HG03571 (cell line): Measurements from ENCODE around the gene JOSD2.
"Not testable (repeated sequence)": the region's sequence is repeated elsewhere in the genome, so short reads cannot be mapped to it uniquely, and the experiment has no call there.

Experiments
- ATAC-seq: cut with Tn5 transposase; IDR thresholded peaks from one replicate; pipeline ENCODE4 v1.9.1; 2021; ENCODE audit not compliant: unreplicated experiment

Gene JOSD2

DNA sequence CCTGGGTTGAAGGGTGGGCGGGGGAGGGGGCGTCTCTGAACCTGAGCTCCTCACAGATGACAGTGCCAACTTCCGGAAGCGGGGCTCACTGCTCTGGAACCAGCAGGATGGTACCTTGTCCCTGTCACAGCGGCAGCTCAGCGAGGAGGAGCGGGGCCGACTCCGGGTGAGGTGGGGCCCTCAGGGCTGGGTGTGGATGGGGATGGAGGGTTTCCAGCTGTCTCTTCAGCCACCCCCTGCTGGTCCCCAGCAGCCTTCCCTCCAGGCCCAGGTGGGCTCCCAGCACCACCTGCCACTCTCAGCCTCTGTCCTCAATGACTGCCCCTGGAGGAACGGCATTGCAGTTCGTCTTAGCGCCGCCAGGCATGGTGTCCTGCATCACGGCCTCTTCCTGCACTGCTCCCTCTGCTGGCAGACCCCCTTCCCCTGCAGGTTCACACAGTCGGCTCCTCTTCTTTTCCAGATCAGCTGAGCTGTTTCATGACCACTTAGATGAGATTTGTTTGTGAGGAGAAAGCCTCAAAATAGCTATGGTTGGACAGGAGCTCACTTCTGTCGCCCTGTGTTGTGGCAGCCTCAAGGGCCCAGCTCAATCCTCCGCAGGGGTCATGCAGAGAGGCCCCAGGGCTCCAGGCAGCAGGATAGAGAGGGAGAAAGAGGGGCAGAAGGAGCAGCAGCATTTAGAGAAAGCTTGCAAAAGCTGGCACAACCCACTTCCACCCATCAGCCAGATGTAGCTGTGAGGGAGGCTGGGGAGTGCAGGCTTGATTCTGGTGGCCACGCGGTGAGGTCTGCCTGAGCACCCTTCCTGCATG is 31.9 kb downstream of the JOSD2 start:
- no peak for ATAC-seq

DNA sequence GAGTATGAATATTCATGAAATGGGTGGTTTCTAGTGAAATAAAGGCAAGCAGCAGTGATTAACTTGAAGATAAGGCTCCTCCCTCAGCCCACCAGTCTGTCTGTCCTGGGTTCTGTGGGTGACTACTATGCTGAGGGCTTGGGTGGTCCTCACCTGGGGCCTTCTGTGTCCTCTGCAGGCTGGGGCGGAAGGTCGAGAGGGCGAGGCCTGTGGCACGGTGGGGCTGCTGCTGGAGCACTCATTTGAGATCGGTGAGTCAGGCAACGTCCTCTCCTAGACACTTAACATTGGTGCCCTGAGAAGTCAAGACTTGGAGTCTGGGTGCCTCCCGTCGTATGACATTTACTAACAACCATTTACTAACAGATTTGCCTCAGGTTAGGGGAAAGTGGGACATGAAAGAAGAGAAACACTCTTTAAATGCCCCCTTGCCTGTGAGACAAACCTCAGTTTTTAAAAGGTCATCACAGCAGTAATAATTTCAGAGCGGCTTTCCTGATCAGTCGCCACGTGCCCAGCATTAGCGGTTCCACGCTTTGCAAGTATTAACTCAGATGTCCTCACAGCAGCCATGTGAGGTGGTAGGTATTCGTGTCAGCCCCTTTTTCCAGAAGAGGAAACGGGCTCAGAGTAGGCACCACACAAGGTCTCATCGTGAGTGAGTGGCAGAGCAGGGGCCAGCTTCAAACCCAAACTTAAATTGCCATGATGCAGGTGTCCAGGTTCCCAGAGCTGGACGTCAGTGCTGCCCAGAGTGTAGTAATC is 33.1 kb downstream of the JOSD2 start:
- no peak for ATAC-seq

DNA sequence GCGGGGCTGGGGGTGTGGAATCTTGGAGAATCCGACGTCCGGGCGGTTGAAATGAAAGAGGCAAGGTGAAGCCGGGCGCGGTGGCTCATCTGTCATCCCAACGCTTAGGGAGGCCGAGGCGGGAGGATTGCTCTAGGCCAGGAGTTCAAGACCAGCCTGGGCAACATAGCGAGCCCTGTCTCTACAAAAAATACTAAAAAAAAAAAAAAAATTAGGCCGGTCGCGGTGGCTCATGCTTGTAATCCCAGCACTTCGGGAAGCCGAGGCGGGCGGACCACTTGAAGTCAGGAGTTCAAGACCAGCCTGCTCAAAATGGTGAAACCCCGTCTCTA is 34.1 kb downstream of the JOSD2 start:
- ATAC-seq = no peak

DNA sequence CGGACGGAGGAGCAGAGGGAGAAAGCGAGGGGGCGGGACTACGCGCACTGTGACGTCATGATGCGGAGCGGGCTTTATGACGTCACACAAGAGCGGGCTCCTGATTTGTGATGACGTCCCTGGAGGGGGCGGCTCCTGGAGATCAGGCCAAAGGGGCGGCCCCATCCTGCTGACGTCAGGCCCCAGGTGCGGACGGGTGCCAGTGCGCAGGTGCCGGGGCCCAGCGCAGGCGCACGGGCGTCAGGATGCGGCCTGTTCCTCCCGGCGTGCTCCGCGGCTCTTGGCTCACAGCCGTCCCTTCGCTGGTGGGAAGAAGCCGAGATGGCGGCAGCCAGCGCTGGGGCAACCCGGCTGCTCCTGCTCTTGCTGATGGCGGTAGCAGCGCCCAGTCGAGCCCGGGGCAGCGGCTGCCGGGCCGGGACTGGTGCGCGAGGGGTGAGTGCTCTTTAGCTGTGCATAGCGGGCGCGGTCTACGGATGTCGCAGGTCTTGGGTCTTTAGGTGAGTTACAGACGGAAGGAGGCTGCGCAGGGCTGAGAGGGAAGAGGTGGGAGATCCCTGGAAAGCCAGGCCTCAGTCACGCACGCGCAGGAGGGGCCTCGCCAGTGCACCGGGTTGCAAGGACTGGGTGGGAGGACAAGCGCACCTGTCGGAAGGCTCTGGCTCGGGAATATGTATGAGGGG is 34.6 kb downstream of the JOSD2 start, which contains the start of the genes EMC10 and GARIN5A:
Gene EMC10 (plus strand): TSS at position 284 of the 683 bp plus-strand sequence. CDS start 38 bp downstream, at position 322.
Gene GARIN5A (minus strand): TSS at position 625 of the 683 bp plus-strand sequence. CDS start 460 bp downstream, at position 165.
- peak; percentile 78 for ATAC-seq

DNA sequence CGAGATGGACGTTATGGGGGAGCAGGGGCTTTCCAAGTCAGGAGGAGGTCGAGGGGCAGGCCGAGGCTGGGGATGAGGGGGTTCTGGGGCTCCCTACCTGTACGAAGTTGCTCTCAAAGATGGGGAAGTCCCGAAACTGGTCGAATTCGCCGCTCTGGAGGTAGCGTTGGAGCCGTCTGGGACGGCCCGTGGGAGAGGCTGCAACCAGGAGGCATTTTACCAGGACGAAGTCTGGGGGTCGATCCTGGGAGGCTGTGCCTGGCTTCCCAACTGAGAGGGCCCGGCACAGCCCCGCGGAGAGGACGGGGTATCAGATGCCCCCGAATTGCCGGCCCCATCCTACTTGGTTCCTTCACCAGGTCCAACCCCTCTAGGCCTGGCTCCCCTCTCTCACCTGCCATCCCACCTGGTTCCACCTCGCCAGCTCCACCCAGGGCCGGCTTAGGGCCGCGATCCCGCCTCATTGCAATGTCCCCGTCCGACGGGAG is 35.2 kb downstream of the JOSD2 start:
- ATAC-seq = peak; percentile 5

DNA sequence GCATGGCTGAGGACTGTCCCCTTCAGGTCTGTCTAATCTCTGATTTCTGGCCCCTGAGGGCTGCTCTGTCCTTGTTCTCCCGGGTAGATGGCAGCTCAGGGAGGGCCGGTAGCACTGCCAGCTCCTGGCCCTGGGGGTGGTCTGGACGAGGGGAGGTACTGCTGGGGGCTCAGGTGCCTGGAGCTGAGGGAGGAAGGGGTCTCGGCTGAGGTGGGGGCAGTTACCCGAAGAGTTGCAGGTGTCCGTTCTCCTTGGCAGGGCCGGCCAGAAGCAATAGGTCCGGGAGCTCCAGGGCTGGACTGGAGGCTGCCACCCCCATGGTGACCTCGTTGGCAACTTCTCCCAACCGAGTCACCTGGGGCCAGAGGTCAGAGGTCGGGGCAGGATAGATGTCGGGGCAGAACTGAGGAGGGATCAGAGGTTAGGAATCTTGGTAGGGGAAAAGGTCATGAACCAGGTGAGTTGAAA is 35.9 kb downstream of the JOSD2 start:
- no peak for ATAC-seq

DNA sequence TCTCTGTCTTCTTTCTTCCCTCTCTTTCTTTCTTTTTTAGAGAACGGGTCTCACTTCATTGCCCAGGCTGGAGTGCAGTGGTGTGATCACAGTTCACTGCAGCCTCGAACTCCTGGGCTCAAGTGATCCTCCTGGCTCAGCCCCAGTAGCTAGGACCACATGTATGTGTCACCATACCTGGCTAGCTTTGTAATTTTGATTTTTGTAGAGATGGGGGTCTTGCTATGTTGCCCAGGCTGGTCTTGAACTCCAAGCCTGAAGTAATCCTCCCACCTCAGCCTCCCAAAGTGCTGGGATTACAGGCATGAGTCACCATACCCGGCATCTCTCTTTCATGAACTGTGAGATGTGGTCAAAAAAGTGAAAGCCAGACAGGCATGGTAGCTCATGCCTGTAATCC is 37.7 kb downstream of the JOSD2 start:
- not testable (repeated sequence) for ATAC-seq

DNA sequence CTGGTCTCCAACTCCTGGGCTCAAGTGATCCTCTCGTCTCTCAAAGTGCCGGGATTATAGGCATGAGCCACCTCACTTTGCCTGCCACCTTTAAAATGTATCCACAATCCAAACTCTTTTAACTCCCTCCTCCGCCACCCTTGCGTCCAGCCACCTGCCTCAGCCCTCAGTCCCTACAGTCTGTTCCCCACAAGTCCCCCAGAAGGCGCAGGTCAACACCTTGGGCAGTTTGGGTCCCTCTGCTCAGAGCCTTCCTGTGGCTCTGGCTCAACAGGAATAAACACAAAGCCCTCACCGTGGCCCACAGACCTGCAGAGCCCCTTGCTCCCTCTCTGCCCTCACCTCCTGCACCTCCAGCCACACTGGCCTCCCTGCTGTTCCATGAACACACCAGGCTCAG is 42.2 kb downstream of the JOSD2 start:
- no peak for ATAC-seq

DNA sequence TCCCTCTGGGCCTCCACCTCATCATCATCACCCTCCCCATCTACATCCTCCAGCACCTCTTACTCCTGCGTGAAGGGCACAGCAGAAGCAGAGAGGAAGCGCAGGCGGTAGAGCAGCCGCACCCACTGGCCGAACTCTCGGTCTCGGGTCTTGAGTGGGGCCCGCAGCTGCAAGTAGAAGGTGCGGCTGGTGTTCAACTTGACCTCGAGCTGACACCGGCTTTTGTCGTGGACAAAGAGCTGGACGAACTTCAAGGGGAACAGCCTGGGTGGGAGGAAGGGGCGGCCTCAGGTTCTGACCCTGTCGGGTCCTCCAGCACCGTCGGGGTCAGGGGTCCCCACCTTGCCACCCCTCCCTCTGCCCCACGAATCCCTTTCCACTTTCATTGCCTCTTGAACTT is 43.4 kb downstream of the JOSD2 start:
- ATAC-seq = no peak

DNA sequence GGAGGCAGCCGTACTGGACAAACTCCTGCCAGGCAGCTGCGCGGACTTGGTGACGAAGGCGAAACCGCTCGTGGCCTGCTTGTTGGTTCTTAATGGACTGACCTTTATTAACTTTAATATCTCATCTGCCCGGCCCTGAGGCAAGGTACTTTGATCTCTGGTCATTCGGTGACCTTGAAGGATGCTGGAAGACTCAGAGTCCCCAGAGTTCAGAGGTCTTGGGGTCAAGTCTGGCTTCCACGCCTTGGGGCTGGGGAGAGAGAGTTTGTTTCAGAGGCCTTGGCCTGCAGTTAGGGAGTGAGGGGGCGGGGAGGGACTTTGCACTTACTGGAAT is 44.3 kb downstream of the JOSD2 start:
- ATAC-seq = no peak

DNA sequence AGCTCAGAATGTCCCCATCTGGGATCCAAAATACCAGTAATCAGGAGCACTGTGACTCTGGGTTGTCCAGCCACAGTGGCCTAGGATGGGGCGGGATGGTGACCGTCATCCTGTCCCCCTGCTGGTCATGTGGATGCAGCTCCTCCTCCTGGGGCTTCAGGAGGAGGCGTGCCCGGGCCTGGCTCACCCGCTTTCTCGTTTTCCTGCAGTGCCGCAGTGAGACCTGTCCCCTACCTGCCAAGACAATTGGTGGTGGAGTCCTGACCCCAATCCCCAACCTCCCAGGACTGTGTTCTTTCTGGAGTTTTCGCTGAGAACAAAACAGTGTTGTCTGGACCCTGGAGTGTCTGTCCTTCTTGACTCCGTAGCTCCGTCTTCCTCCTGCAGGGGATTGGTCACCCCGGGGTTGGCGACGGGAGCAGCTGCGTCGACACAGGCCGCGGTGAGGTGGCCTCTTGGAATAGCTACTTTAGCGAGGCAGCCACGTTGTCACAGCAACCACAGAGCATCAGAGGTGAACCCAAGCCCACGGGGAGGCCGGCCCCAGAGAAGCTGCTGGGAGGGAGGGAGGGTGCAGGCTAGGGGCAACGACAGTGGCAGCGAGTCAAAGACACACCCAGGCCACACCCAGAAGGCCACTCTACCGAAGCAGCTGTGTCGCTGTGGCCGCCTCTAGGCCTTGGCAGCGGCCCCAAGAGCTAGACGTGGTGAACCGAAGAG is 44.8 kb downstream of the JOSD2 start:
- no peak for ATAC-seq

DNA sequence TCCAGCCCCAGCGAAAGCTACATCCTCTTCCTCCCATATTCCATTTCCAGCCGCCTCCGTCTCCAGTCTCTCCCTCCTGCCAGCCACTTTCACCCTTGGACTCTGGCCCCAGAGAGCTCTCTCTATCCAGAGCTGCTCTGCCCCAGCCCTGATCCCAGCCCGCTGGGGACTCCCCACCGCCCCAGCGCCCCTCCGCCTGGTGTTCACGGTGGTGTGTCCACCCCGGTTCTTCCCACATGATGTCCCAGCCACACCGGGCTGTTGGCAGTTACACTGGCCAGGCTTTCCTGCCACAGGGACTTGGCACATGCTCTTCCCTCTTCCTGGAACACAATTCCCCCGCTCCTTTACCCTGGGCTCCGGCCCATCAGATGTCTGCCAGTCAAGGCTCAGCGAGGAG is 46.0 kb downstream of the JOSD2 start:
- no peak for ATAC-seq

DNA sequence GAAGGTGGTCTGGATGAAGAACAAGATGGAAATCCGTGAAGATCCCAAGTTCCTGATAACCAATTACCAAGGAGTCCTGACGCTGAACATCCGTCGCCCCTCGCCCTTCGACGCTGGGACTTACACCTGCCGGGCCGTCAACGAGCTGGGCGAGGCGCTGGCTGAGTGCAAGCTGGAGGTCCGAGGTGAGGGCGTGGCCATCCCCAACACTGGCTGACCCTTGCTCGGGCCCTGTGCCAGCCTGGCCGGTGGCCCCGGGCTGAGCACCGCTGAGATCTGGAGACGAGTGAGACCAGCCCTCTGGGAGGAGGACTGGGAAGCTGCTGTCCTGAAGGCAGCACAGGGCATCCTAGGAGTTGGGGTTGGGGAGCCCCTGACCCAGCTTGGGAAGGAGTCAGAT is 46.6 kb downstream of the JOSD2 start:
- ATAC-seq = no peak

DNA sequence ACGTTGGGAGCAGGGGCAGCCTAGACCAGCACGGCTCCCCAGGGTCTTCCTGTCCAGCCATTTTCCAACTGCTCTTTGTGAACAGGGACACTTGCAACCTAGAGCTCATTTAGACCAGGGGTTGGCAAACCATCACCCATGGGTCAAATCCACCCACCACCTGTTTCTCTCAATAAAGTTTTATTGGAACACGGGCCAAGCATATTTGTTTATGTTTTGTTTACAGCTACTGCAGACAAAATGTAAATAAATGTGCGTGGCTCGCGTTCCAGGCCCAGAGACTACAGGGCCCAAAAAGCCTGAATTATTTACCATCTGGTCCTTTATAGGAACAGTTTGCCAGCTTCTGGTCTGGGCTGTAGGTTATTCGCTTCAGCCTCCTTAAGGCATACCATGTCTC is 48.0 kb downstream of the JOSD2 start:
- no peak for ATAC-seq

DNA sequence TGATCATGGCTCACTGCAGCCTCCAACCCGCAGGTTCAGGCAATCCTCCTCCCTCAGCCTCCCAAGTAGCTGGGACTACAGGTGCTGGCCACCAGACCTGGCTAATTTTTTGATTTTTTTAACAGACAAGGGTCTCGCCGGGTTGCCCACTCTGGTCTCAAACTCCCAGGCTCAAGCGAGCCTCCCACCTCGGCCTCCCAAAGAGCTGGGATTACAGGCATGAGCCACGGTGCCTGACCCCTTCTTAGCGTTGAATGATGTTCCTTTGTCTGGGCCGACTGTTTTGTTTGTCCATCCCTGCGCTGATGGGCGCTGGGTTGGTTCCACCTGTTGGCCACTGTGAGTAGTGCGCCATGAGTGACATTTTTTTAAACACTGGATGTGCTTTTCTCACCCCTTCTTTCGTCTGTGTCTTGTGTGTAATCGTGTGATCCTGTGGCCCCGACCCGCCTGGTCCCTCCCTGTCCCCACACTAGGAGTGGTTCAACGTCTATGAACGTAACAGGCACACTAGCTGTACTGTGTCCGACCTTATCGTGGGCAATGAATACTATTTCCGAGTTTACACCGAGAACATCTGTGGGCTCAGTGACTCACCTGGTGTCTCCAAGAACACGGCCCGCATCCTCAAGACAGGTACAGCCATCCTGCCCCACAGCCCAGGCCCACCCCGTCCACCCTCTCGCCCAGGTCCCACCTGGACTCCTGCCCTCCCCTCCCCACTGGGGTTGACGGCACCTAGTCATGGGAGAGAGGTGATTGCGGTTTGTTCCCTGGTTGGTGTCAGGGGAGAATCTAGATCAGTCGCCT is 49.7 kb downstream of the JOSD2 start:
- ATAC-seq = no peak

DNA sequence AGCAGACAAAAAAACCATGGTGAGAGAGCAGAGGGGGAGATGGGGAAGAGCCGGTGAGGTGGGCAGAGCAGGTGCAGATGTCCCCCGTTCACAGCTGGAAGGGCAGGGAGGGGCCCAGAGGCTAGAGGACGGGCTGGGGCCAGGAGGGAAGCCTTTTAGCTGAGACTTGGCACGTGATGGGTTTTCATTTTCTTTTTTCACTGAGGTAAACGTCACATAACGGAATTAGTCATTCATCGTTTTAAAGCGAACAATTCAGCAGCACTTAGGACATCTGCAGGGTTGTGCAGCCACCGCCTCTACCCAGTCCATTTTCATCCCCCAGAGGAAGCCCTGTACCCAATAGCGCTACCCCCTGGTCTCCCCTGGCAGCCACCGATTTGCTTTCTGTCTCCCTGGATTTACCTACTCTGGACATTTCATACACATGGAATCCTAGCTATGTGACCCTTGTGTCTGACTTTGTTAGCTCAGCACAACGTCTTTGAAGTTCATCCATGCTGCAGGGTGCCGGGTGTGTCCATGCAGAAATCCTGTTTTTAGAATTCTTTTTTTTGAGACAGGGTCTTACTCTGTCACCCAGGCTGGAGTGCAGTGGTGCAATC is 50.7 kb downstream of the JOSD2 start:
- peak; percentile 48 for ATAC-seq

DNA sequence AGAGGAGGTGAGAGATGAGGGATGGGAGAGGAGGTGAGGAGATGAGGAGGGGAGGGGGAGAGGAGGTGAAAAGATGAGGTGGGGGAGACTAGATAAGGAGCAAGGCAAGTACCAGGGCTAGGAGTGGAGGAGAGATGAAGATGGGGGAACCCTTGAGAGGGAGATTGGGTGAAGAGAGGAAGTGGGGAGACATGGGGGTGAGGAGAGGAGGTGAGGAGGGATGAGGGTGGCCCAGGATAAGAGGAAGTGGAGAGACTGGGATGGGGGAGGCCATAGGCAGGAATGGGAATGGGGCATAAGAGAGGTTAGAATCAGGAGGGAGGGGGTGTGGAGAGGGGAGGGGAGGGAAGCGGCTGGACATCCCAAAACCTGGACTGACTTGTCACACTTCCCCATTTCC is 51.4 kb downstream of the JOSD2 start:
- ATAC-seq = no peak

DNA sequence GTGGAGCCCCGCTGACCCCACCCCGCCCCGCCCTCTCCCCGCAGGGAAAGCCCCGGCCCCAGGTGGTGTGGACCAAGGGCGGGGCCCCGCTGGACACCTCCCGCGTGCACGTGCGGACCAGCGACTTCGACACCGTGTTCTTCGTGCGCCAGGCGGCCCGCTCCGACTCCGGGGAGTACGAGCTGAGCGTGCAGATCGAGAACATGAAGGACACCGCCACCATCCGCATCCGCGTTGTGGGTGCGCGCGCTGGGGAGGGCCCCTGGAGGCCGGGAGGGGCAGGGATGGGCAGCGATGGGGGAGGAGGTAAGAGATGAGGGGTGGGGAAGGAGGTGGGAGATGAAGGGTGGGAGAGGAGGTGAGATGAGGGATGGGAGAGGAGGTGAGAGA is 51.9 kb downstream of the JOSD2 start:
- no peak for ATAC-seq

DNA sequence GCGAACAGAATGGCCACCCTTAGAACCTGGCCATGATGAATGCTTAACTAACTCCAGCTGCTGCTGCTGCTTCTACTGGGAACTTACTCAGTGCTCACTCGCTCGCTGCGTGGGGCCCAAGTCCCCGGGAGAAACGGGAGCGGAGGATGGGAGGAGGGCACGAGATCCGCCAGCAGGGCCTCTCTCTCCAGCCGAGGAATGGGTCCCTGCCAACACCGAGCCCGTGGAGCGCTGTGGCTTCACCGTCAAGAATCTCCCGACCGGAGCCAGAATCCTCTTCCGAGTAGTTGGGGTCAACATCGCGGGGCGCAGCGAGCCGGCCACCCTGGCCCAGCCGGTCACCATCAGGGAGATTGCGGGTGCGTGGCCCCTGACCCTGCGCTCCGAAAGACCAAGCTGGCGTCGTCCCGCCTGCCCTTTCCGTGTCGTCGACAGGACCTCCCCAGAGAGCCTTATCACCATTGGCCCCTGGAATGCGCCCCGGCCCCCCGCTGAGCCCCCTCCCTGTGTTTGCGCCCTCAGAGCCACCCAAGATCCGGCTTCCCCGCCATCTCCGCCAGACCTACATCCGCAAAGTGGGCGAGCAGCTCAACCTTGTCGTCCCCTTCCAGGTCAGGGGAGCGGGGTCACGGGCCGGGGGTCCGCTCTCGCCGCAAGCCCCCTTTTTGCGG is 52.5 kb downstream of the JOSD2 start:
- no peak for ATAC-seq
